SJSA1 (cell line): ENCODE measurements around the gene MRPS27. TPM values are rescaled to one million over a fixed set of nuclear protein-coding genes. Genes with fewer than 3 reads are reported as not detected.
A peak's percentile ranks its signal among the peaks of the same experiment; 100 is the strongest.
"Not testable (repeated sequence)": the region's sequence is repeated elsewhere in the genome, so short reads cannot be mapped to it uniquely, and the experiment has no call there.

ENCODE experiments used
- DNase-seq, 2 experiments: peaks; one replicate each; pipeline ENCODE4 v3.0.0-alpha.2; 2015 to 2020; ENCODE audit warnings: low spot score in 2 of 2, low read depth in 1 of 2
- H3K27ac ChIP-seq: fragments of 250-450 bp; sonication (Bioruptor Pico); 2 replicates; pipeline ENCODE4 v1.5.1; 2020; ENCODE audit warnings: mild to moderate bottlenecking, moderate library complexity
- H3K27me3 ChIP-seq: fragments of 250-450 bp; sonication (Bioruptor Pico); replicated peaks from 2 replicates; pipeline ENCODE4 v1.5.1; 2020; ENCODE audit warnings: mild to moderate bottlenecking, moderate library complexity
- H3K36me3 ChIP-seq: fragments of 250-450 bp; sonication (Bioruptor Pico); 2 replicates; pipeline ENCODE4 v1.5.1; 2020; ENCODE audit warnings: mild to moderate bottlenecking
- H3K4me1 ChIP-seq: fragments of 250-450 bp; sonication (Bioruptor Pico); replicated peaks from 2 replicates; pipeline ENCODE4 v1.6.1; 2021; ENCODE audit warnings: mild to moderate bottlenecking
- H3K4me3 ChIP-seq: fragments of 250-450 bp; sonication (Bioruptor Pico); 2 replicates; pipeline ENCODE4 v1.5.1; 2020; ENCODE audit warnings: mild to moderate bottlenecking
- H3K9me3 ChIP-seq: fragments of 250-450 bp; sonication (Bioruptor Pico); replicated peaks from 2 replicates; pipeline ENCODE4 v1.5.1; 2020; ENCODE audit warnings: mild to moderate bottlenecking
- total RNA-seq: library from RNA; depleted of rRNA; stranded (reverse); fragments of >200 nt; shearing (Covaris generic); gene quantifications from 2 replicates; pipeline ENCODE4 v1.2.3, GENCODE V29; 2014; rRNA removed

MRPS27 gene
- total RNA-seq, 1 experiment from 2014 or later = 57.3 TPM

- H3K9me3 ChIP-seq = no peaks in the 10 kb centered on the region
- H3K27me3 ChIP-seq = no peaks in the 10 kb centered on the region
- no peak for DNase-seq
- H3K4me3 ChIP-seq = no peak overlapping the region
- H3K36me3 ChIP-seq = peaks cover 75% of the 10 kb centered on the region
- no peak overlapping the region for H3K27ac ChIP-seq
- H3K4me1 ChIP-seq = peaks cover 33% of the 10 kb centered on the region
Measured at GRCh38 chr5:72182686-72183085, 137.4 kb downstream of the MRPS27 start.

GRCh38 chr5:72180925-72181324 lies 139.1 kb downstream of the MRPS27 start:
- Histone ChIP-seq H3K36me3 (peaks cover 74% of the 10 kb centered on the region), H3K27ac (peak overlapping the region; percentile 88; the same call in 1 of the 2 replicates), H3K4me3 (no peak overlapping the region), H3K4me1 (peaks cover 36% of the 10 kb centered on the region), H3K9me3 (no peaks in the 10 kb centered on the region), H3K27me3 (no peaks in the 10 kb centered on the region)
- DNase-seq = no peak

GRCh38 chr5:72179816-72180440 lies 140.1 kb downstream of the MRPS27 start:
- DNase-seq = no peak
- Histone ChIP-seq H3K4me3 (peak overlapping the region; percentile 18), H3K9me3 (no peaks in the 10 kb centered on the region), H3K27ac (peak overlapping the region; percentile 88), H3K4me1 (peaks cover 36% of the 10 kb centered on the region), H3K36me3 (peaks cover 73% of the 10 kb centered on the region), H3K27me3 (no peaks in the 10 kb centered on the region)

GRCh38 chr5:72179028-72179815 lies 140.8 kb downstream of the MRPS27 start:
- peak; percentile 94 to 95 for DNase-seq
- no peaks in the 10 kb centered on the region for H3K9me3 ChIP-seq
- peaks cover 36% of the 10 kb centered on the region for H3K4me1 ChIP-seq
- H3K27me3 ChIP-seq = no peaks in the 10 kb centered on the region
- peak overlapping the region; percentile 88 for H3K27ac ChIP-seq
- H3K4me3 ChIP-seq = peak overlapping the region; percentile 18
- H3K36me3 ChIP-seq = peaks cover 70% of the 10 kb centered on the region

GRCh38 chr5:72177538-72177937 lies 142.5 kb downstream of the MRPS27 start:
- no peaks in the 10 kb centered on the region for H3K27me3 ChIP-seq
- peaks cover 67% of the 10 kb centered on the region for H3K36me3 ChIP-seq
- no peaks in the 10 kb centered on the region for H3K9me3 ChIP-seq
- H3K4me3 ChIP-seq = no peak overlapping the region
- DNase-seq = no peak
- H3K4me1 ChIP-seq = peaks cover 36% of the 10 kb centered on the region
- H3K27ac ChIP-seq = no peak overlapping the region; the same call in 1 of the 2 replicates

GRCh38 chr5:72172786-72173185 lies 147.3 kb downstream of the MRPS27 start:
- H3K4me1 ChIP-seq = peaks cover 4% of the 10 kb centered on the region
- no peaks in the 10 kb centered on the region for H3K27me3 ChIP-seq
- no peak overlapping the region for H3K4me3 ChIP-seq
- no peak overlapping the region for H3K27ac ChIP-seq
- DNase-seq = no peak
- peaks cover 64% of the 10 kb centered on the region for H3K36me3 ChIP-seq
- H3K9me3 ChIP-seq = no peaks in the 10 kb centered on the region

- Histone ChIP-seq H3K27ac (no peak overlapping the region), H3K4me3 (no peak overlapping the region), H3K36me3 (peaks cover 62% of the 10 kb centered on the region), H3K27me3 (no peaks in the 10 kb centered on the region), H3K4me1 (no peaks in the 10 kb centered on the region), H3K9me3 (no peaks in the 10 kb centered on the region)
- no peak for DNase-seq
Measured at GRCh38 chr5:72171667-72172066, 148.4 kb downstream of the MRPS27 start.

- DNase-seq, H3K9me3 ChIP-seq, H3K4me3 ChIP-seq, H3K27me3 ChIP-seq, H3K4me1 ChIP-seq, H3K27ac ChIP-seq: not testable (repeated sequence)
- H3K36me3 ChIP-seq = peaks cover 62% of the 10 kb centered on the region
Measured at GRCh38 chr5:72171181-72171580, 148.9 kb downstream of the MRPS27 start.

- H3K4me1 ChIP-seq = no peaks in the 10 kb centered on the region
- no peak overlapping the region for H3K27ac ChIP-seq
- H3K36me3 ChIP-seq = peaks cover 62% of the 10 kb centered on the region
- no peak overlapping the region for H3K4me3 ChIP-seq
- no peaks in the 10 kb centered on the region for H3K27me3 ChIP-seq
- H3K9me3 ChIP-seq = no peaks in the 10 kb centered on the region
- DNase-seq = no peak
Measured at GRCh38 chr5:72170101-72170500, 149.9 kb downstream of the MRPS27 start.

Other genes with a start within 250 kb of the MRPS27 start
- gene MAP1B, start 212.8 kb downstream of the MRPS27 start, total RNA-seq = 93.8 and 195 TPM in 2 replicates
- 9.8 and 11.7 TPM in 2 replicates for gene PTCD2, start 133 bp upstream of the MRPS27 start, total RNA-seq
- gene ZNF366, start 187.2 kb upstream of the MRPS27 start, total RNA-seq = not detected in 2 replicates